SKM-1 treated with dmso at 0.1 percent for 144 hours (cell line): ENCODE results near the gene MMP1.

ENCODE experiments used
- DNase-seq: peaks from one replicate; lab custom pipeline; 2025; ENCODE audit not compliant: unreplicated experiment; lab: John Stamatoyannopoulos, UW

Gene MMP1

GRCh38 chr11:102798012-102798746, at the start of gene MMP1:
TSS of gene MMP1 (minus strand) at chr11:102798160. CDS start at chr11:102798092, 68 bp downstream.
- DNase-seq: no peak

- DNase-seq: no peak
These were observed 48.3 kb upstream of the MMP1 start for GRCh38 chr11:102846292-102846691.

- no peak for DNase-seq
These were observed 45.5 kb upstream of the MMP1 start, which contains the start of gene MMP3 for GRCh38 chr11:102843489-102843888. TSS of gene MMP3 (minus strand) at chr11:102843609. CDS start at chr11:102843546, 63 bp downstream.

GRCh38 chr11:102842930-102843329, 45.0 kb upstream of the MMP1 start:
- DNase-seq: no peak

- DNase-seq: no peak
These were observed 42.1 kb upstream of the MMP1 start for GRCh38 chr11:102840018-102840417.

DNA sequence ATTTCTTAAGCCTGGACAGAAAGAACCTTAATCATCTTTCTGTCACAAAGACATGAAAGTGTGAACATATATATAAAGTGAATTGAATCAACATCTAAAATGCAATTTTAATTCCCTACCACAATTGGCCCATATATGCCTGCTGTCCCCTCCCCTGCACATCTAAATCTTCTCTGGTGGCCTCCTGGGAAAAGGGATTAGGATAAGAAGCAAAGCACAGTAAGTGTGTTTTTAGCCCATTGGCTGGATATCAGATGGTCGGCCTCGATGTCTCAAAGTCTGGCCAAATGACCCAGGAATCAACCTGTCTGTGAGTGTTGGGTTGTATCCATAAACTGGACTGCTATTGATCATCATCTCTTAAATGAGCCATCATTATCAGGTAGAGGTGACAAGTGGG, 39.7 kb upstream of the MMP1 start:
- no peak for DNase-seq

DNA sequence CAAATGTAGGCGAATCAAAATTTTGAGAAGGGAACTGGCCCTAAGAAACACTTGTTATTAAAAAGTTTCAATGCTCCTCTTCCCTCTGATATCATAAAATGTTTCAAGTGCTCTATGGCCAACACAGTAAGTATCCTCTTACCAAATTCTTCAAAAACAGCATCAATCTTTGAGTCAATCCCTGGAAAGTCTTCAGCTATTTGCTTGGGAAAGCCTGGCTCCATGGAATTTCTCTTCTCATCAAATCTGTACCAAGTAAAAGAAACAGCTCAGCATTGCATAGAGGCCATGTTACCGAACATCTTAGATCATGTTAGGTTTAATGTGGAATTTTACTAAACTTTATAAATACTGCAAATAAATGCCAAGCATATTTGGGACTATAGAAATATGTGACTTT, 39.2 kb upstream of the MMP1 start:
- no peak for DNase-seq

DNA sequence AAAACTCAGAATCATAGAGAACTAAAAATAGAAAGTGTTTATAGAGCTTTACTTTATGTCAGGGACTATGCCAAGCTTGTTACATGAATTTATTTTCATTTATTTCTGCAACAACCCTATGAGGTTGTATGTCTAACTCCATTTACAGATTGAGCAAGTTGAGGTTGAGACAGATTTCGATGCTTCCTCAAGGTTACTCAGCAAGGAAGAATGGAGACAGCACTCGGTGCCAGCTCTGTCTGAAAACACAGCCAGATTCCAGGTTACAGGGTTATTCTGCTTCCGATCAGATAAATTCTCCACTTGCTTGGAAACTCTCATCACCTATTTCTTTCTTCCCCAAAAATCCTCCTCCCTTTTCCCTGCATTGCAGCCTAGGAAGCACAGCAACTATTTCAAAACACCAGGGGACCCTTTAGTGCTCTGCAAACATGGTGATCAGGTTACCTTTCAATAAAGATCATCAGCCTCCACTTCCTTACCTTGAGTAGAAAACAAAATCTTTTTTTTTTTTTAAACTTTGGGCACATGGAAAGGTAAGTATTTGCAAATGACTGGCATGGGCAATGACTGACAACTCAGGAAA, 38.4 kb upstream of the MMP1 start:
- DNase-seq: no peak

- DNase-seq: no peak
These were observed 35.8 kb upstream of the MMP1 start for GRCh38 chr11:102833731-102834130.

DNA sequence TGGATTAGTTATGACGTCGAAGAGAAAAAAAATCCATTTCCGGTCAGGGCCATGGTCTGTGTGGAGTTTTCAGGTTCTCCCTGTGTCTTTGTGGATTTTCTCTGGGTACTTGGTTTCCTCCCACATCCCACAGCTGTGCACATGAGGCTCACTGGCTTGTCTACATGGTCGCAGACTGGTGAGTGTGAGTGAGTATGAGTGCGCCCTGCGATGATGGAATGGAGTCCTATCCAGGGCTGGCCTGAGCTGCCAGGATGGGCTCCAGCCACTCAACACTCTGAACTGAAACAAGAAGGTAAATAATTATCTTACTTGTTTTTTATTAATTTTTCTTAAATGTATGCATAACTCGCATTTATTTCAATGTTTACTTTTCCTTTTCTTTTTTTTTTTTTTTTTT, 34.7 kb upstream of the MMP1 start:
- no peak for DNase-seq

DNA sequence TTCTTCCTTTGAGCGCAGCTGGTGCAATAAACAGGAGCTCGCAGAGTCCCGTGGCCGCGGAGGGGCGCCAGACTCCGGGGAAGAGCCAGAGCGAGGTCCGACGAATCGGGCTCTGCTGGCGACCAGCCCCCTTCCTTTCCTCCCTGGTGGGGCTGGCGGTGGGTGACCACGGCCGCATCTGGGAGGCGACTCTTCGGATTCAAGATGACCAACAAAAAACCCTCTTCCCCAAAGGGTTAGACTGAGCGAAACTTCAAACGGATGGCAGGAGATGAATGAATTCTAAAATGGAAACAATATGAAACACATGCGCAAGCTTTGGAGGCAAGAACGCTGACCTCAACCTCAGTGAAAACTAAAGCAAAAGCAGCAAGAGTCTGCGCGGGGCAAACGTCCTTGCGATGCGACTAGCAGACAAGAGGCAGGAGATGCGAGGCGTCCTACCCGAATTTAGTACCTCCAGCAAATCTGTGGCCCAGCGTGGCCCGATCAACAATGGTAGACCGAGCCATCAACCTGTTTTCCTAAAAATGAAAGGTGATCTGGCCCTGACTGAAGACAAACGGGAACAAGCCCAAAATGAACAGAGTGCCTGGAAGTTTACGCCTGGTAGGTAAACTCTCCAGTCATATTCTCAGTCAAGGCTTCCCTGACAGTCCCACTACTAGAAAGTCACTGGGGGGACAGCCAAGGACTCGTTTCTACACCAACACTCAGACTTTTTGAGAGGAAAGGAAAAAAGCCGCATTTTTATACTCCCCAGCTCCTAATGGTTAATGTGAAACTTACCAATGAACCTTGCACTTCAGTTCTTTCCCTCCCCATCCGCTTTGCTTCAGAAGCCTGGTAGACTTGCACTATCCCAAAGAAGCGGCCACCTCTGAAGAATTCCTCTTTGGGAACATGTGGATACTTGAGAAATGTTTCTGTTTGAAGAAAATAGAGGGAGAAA, 33.8 kb upstream of the MMP1 start:
- no peak for DNase-seq

- no peak for DNase-seq
These were observed 33.1 kb upstream of the MMP1 start for GRCh38 chr11:102831128-102831488.

- DNase-seq: no peak
These were observed 32.2 kb upstream of the MMP1 start for GRCh38 chr11:102830001-102830727.

DNA sequence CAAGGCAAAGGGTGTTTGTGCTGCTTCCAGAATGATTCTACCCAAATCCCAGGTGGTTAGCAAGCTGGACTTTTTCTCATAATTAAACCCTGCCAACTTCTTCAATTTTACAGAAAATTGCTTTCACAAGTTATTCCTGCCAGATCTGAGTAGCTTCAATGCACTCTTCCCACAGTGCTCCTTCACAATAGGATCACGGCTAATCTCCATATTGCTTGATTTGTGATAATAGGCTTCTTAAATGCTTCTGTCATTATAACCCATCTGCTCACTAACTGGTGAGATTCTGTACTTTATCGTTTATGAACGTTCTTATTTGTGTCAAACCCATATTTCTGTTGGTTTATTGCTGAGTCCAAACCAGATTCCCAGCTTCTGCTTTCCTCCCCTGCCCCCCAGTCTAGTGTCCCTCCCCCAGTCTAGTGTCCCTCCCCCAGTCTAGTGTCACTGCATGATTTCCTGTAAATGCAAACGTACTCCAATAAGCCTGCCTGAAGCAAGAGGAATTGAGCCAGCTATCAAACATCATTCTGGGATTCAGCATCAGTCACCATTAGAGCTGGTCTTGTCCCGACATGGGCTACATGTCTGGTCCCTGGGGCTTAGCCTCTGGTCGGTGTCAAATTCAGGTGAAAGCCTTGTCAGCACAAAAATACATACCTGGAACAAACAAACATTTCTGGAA, 31.5 kb upstream of the MMP1 start:
- no peak for DNase-seq

GRCh38 chr11:102824556-102824955, 26.6 kb upstream of the MMP1 start:
- no peak for DNase-seq

DNA sequence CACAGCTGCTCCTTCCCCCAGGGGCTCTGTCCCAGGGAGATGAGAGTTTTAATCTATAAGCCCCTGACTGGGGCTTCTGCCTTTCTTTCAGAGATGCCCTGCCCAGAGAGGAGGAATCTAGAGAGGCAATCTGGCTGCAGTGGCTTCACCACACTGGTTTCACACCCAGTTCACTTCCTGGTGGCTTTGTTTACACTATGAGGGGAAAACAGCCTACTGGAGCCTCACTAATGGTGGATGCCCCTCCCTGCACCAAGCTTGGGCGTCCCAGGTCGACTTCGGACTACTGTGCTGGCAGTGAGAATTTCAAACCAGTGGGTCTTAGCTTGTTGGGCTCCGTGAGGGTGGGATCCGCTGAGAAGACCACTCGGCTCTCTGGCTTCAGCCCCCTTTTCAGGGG, 21.5 kb upstream of the MMP1 start:
- no peak for DNase-seq

DNA sequence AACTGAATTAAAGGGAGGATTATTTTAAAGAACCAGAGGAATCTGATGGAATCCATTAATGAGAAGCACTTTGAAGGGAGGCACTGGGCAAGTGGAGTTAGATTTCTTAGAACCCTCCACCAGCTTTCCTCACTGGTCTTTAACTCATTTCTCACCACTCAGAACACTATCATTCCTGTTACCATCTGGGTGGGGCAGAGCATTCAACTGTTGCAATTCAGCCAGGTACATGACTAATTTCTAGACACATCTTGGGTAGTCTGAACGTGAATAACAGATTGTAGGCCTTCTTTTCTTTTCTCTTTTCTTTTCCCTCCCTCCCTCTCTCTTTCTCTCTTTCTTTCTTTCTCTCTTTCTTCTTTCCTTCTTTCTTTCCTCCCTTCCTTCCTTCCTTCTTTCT, 15.5 kb upstream of the MMP1 start:
- DNase-seq: no peak

DNA sequence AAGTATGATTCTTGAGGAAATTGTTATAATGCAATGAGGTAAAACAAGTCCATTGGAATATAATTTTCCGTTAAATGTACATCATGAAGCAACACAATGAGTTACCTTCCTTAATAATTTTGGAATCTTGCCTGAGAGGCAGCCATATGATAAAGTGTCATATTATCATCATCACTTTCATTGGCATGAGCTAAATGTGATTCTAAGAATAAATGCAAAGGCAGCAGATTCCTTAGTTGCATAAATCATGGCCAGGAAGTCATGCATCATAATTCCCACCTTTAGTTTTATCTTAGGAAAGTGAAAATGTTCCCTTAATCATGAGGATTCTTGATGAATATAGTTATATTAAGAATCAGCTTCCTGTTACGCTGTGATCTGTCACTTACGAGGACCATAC, 14.2 kb upstream of the MMP1 start:
- no peak for DNase-seq

DNA sequence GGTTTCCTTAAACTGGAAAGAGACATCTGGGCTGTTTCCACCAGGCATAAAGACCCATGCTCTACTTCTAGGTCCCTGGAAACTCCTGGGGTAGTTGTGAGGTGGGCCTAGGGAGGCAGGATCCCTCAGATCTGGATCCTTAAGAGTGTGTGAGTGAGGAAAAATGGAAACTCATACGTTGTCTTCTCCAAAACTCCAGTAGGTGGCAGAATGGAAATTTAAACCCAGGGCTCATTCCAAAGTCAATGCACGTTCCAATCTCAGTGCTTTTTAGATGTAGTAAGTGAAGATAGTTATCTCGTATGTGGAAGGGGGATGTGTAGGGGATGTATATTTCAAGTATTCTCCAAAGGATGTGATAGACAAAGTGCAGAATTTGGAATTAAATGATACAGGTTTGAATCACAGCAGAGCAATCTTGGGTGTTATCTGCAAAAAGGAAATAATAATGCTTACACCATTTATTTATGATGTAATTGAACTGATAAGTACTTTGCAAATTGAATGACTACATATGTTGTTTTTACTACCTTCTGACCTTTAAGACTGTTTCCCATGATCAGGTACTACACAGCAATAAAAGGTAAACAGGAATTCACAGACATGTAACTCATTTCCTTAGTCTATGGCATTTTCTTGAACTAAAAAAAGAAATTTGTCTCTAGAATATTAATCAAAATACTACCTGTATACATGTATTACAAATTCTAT, 13.1 kb upstream of the MMP1 start:
- peak; percentile 27 for DNase-seq

DNA sequence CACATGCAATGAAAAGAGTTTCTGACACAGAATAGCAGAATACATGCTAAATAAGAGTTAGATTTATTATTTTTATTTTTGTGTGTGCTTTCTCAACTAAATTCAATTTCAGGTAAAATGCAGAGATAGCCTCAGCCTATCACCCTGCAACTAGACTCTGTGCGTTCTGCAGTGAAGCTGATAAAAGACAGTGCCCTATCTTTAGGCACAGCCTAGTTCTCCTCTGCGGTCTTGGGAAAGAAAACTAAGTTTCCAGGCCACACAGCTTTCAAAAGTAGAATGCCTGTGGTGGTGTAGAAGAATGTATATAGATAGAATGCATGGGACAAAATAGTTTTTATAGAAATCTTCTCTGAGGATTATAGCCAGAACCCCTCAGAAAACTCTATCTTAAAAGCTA, 12.0 kb upstream of the MMP1 start:
- no peak for DNase-seq
